ENCODE data around the gene PROK1. TPM values are rescaled to one million over a fixed set of nuclear protein-coding genes. Genes with fewer than 3 reads are reported as not detected.

The PROK1 gene
- total and polyA plus RNA-seq, 2 of the 13 experiments (the other 11 are each of a cell fraction or from before 2014, with no cell fraction given) = 0.07 TPM; not detected in 1

- no peaks in the 10 kb centered on the region for H3K9me3 ChIP-seq (ENCODE audit: low read length)
- POLR2A ChIA-PET = no interaction called here
- FAIRE-seq (no peak), DNase-seq (ENCODE audit: low spot score) (no peak), ATAC-seq (no peak; the same call in 2 of the 3 replicates)
- WGBS (ENCODE audit: low lambda C conversion rate) = 33% methylated on average over 7 of the region's 9 CpGs
- TF ChIP-seq, protein P1, sequence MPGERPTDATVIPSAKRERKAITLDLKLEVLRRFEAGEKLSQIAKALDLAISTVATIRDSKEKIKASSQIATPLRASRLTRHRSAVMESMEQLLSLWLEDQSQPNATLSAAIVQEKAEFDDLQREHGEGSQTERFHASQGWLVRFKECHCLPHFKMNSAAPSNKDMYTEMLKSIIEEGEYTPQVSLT (CRISPR knock-in tag; IDR thresholded peaks at IDR 0.05; ENCODE audit: borderline replicate concordance, low read depth) = no peak
- TF ChIP-seq THAP11 (CRISPR knock-in tag; IDR thresholded peaks at IDR 0.05) (no peak), TGIF2 (CRISPR knock-in tag; IDR thresholded peaks at IDR 0.05) (no peak), GMEB1 (CRISPR knock-in tag; IDR thresholded peaks at IDR 0.05; ENCODE audit: borderline replicate concordance) (no peak), ZNF646 (CRISPR knock-in tag; IDR thresholded peaks at IDR 0.05) (no peak), NFE2L2 (IDR thresholded peaks at IDR 0.05; ENCODE audit: low read length) (no peak), ZNF326 (CRISPR knock-in tag; IDR thresholded peaks at IDR 0.05; ENCODE audit: borderline replicate concordance) (no peak), NR2F6 (IDR thresholded peaks at IDR 0.05) (no peak), NR2F6 (CRISPR knock-in tag; IDR thresholded peaks at IDR 0.05) (no peak), ZBTB39 (CRISPR knock-in tag; IDR thresholded peaks at IDR 0.05) (no peak)
- H3K4me1 ChIP-seq (ENCODE audit: insufficient read depth, low read length) = no peaks in the 10 kb centered on the region
- no peaks in the 10 kb centered on the region for H3K36me3 ChIP-seq (replicated peaks in 1 of 2; ENCODE audit: control insufficient read depth in 1 of 2, insufficient read depth in 2 of 2, low read length in 2 of 2)
- H3K4me2 ChIP-seq (ENCODE audit: low read depth, low read length) = no peak overlapping the region
- BruUV-seq (replicated peaks) = no TSS peak
- no peaks in the 10 kb centered on the region for H3K79me2 ChIP-seq (ENCODE audit: insufficient read depth, low read length)
- intact Hi-C loops (cut with micrococcal nuclease; ENCODE audit: unreplicated experiment) = no loop called here
- no peak overlapping the region for H2AFZ ChIP-seq (ENCODE audit: low read length)
- peaks cover 3 to 23% of the 10 kb centered on the region in 2 experiments; a peak in 3 of 5 replicates for H3K27me3 ChIP-seq (ENCODE audit: control insufficient read depth in 1 of 2, insufficient read depth in 2 of 2, low read length in 2 of 2)
- CTCF ChIA-PET (ENCODE audit: low intra/inter-chr PET ratio, low total read pairs) = interaction anchor here (1.7 kb wide), 1 partner anchor 41 kb away, joined by 4 read pairs; no protein-coding TSS in a partner anchor
- no peak overlapping the region for H3K27ac ChIP-seq (ENCODE audit: extremely low read length, insufficient read depth, low read length)
- H4K20me1 ChIP-seq (ENCODE audit: insufficient read depth, low read length) = no peaks in the 10 kb centered on the region
- in situ Hi-C loops (cut with HindIII; ENCODE audit: extremely low pct_ligation_motif_present, low pct_unique_long_range_greater_than_20kb) = loop anchor here (10.0 kb wide), 1 partner anchor 139 kb away; no protein-coding TSS in a partner anchor
- H3K9ac ChIP-seq (ENCODE audit: insufficient read depth, low read depth, low read length) = no peak overlapping the region
- no peak overlapping the region for H3K4me3 ChIP-seq (replicated peaks in 1 of 3; ENCODE audit: insufficient read depth in 1 of 3, low read depth in 2 of 3, low read length in 3 of 3)
Observed at GRCh38 chr1:110453829-110454228, 2.9 kb downstream of the PROK1 start.
